K562 (cell line): ENCODE results near the gene FBXO46. TPM values are rescaled to one million over a fixed set of nuclear protein-coding genes. Genes with fewer than 3 reads are reported as not detected.

Experiments used
- BCL6 ChIP-seq: fragments of 250-450 bp; sonication (Bioruptor Pico); IDR thresholded peaks from 2 replicates; pipeline ENCODE4 v1.4.0; 2020
- ELF2 ChIP-seq: fragments of 250-450 bp; sonication (Bioruptor Pico); IDR thresholded peaks from 2 replicates; pipeline ENCODE4 v1.5.0; 2021; ENCODE audit warnings: mild to moderate bottlenecking
- ERF ChIP-seq: fragments of 450-650 bp; formaldehyde crosslinking; IDR thresholded peaks from 2 replicates; pipeline ENCODE4 v1.4.0; 2020; ENCODE audit warnings: mild to moderate bottlenecking, mixed read lengths
- ETS1 ChIP-seq: conservative IDR thresholded peaks from 2 replicates; pipeline ENCODE4 v1.6.1; 2011; ENCODE audit warnings: low read depth, mild to moderate bottlenecking, low read length; ENCODE audit not compliant: control insufficient read depth
- ETV1 ChIP-seq: fragments of 450-650 bp; conservative IDR thresholded peaks from 2 replicates; pipeline ENCODE4 v1.6.1; 2016; ENCODE audit warnings: missing genetic modification characterization, control low read depth, low read depth, missing compliant biosample characterization
- FOXK2 ChIP-seq, 2 experiments: fragments of 450-650 bp; IDR thresholded peaks in 1 of 2; conservative IDR thresholded peaks in 1 of 2; 2 replicates each; pipeline ENCODE4 v1.6.1; 2016; ENCODE audit warnings: low read depth in 2 of 2, mild to moderate bottlenecking in 1 of 2
- GTF2E2 ChIP-seq: fragments of 200-800 bp; sonication (Bioruptor generic); IDR thresholded peaks from 2 replicates; pipeline ENCODE4 v1.6.1; 2016; ENCODE audit warnings: missing genetic modification characterization, missing compliant biosample characterization
- MAFK ChIP-seq: IDR thresholded peaks from 2 replicates; pipeline ENCODE4 v1.6.1; 2011; ENCODE audit warnings: low read length, improper control_type of control experiment
- NELFE ChIP-seq: IDR thresholded peaks from 2 replicates; pipeline ENCODE4 v1.6.1; 2011; ENCODE audit warnings: mild to moderate bottlenecking; ENCODE audit not compliant: insufficient read depth, insufficient read length
- PHF20 ChIP-seq: fragments of 450-650 bp; IDR thresholded peaks from 2 replicates; pipeline ENCODE4 v1.6.1; 2018; ENCODE audit not compliant: partially characterized antibody
- SAP30 ChIP-seq: fragments of 200-600 bp; sonication (generic); IDR thresholded peaks from 2 replicates; pipeline ENCODE4 v1.6.1; 2012; ENCODE audit warnings: borderline replicate concordance, low read depth, mild to moderate bottlenecking, moderate library complexity, low read length, control low read depth, inconsistent platforms; ENCODE audit not compliant: insufficient read depth, poor library complexity, severe bottlenecking
- SP1 ChIP-seq: sonication (generic); formaldehyde crosslinking; IDR thresholded peaks from 2 replicates; pipeline ENCODE4 v1.8.1; 2022; ENCODE audit warnings: mild to moderate bottlenecking, missing genetic modification reagents
- SPI1 ChIP-seq: IDR thresholded peaks from 2 replicates; pipeline ENCODE4 v1.6.1; 2011; ENCODE audit warnings: low read depth, low read length, control low read depth, borderline replicate concordance
- TAF9B ChIP-seq: fragments of 450-650 bp; IDR thresholded peaks from 2 replicates; pipeline ENCODE4 v1.6.1; 2018; ENCODE audit warnings: mild to moderate bottlenecking; ENCODE audit not compliant: partially characterized antibody
- U2AF1 ChIP-seq: fragments of 200-400 bp; formaldehyde crosslinking; optimal IDR thresholded peaks from 2 replicates; pipeline ENCODE3; 2017; ENCODE audit warnings: mild to moderate bottlenecking, low read depth, low read length, moderate library complexity
- USF2 ChIP-seq: sonication (generic); formaldehyde crosslinking; IDR thresholded peaks from 2 replicates; pipeline ENCODE4 v1.5.0; 2020; ENCODE audit warnings: missing genetic modification reagents
- ZBED1 ChIP-seq: IDR thresholded peaks from 2 replicates; pipeline ENCODE4 v1.6.1; 2014
- ZBTB11 ChIP-seq, 3 experiments: fragments of 200-800 bp in 1 of 3; fragments of 250-450 bp in 1 of 3; fragments of 450-650 bp in 1 of 3; sonication (Bioruptor Pico) in 1 of 3; sonication (Bioruptor generic) in 1 of 3; formaldehyde crosslinking in 1 of 3; IDR thresholded peaks; 2 replicates each; pipeline versions ENCODE4 v1.6.1 to v1.8.0; 2016 to 2022; ENCODE audit warnings: mild to moderate bottlenecking in 2 of 3, missing genetic modification characterization in 2 of 3, missing compliant biosample characterization in 1 of 3, moderate library complexity in 1 of 3
- ZNF121 ChIP-seq: sonication (generic); formaldehyde crosslinking; conservative IDR thresholded peaks from 2 replicates; pipeline ENCODE4 v1.8.0; 2022; ENCODE audit warnings: missing genetic modification reagents
- ZNF146 ChIP-seq: IDR thresholded peaks from one replicate; pipeline ENCODE4 v1.6.1; 2018; ENCODE audit warnings: missing compliant biosample characterization; ENCODE audit not compliant: unreplicated experiment
- ZNF431 ChIP-seq: sonication (generic); formaldehyde crosslinking; IDR thresholded peaks from 2 replicates; pipeline ENCODE4 v1.8.0; 2022; ENCODE audit warnings: mild to moderate bottlenecking, missing genetic modification reagents
- ZNF551 ChIP-seq: fragments of 250-450 bp; sonication (Bioruptor Pico); IDR thresholded peaks from 2 replicates; pipeline ENCODE4 v1.5.0; 2021; ENCODE audit warnings: mild to moderate bottlenecking, moderate library complexity
- ZNF717 ChIP-seq: fragments of 250-450 bp; sonication (Bioruptor Pico); IDR thresholded peaks from 2 replicates; pipeline ENCODE4 v1.5.0; 2021
- polyA plus RNA-seq, 8 experiments: library from polyadenylated mRNA; depleted of rRNA in 4 of 8; stranded (reverse) in 5 of 8; unstranded in 3 of 8; fragments of >200 nt; fragmentation: Nextera tagmentation in 2 of 8; fragmentation: Illumina TruSeq in 1 of 8; extraction: Ambion mirVana in 2 of 8; extraction: Trizol in 1 of 8; gene quantifications; 2 replicates each; pipeline versions ENCODE4 v1.2.1 to v1.2.3, GENCODE V29; 2011 to 2014; ENCODE audit warnings: inconsistent platforms in 1 of 8, missing spikeins in 1 of 8
- total RNA-seq, 7 experiments: library from RNA; depleted of rRNA in 6 of 7; stranded (reverse); fragments of >200 nt in 6 of 7; fragmentation: Illumina TruSeq in 2 of 7; extraction: Trizol in 2 of 7; gene quantifications; 2 replicates each; pipeline versions ENCODE4 v1.2.1 to v1.2.3, GENCODE V29; 2011 to 2021; ENCODE audit warnings: low replicate concordance in 1 of 7

The FBXO46 gene
- total and polyA plus RNA-seq, 9 of the 15 experiments (the other 6 are each of a cell fraction or from before 2014, with no cell fraction given): 1.5 to 36.1 (median 7.3) TPM

GRCh38 chr19:45739498-45740439, 9.1 kb upstream of the FBXO46 start (continued):
- TF ChIP-seq ZBTB11 (CRISPR knock-in tag; IDR thresholded peaks at IDR 0.05) (peak in 1 of 3 experiments; percentile 64; a peak in 2 of 6 replicates), TAF9B (no peak), ZNF431 (CRISPR knock-in tag) (no peak), ZNF551 (CRISPR knock-in tag) (no peak), ZBED1 (no peak), GTF2E2 (tag) (peak; percentile 73; the same call in 1 of the 2 replicates), SPI1 (no peak), SP1 (CRISPR knock-in tag) (no peak; the same call in 1 of the 2 replicates), PHF20 (no peak), ZNF146 (CRISPR knock-in tag) (no peak), FOXK2 (conservative IDR thresholded peaks at IDR 0.05 in 1 of 2, IDR thresholded peaks at IDR 0.05 in 1 of 2; ENCODE audit: low read depth in 2 of 2) (peak in 1 of 2 experiments; percentile 55; a peak in 1 of 4 replicates), ZNF717 (no peak), ELF2 (CRISPR knock-in tag) (no peak), MAFK (no peak), ERF (CRISPR knock-in tag) (no peak), ZNF121 (CRISPR knock-in tag) (no peak), ETV1 (tag) (no peak; the same call in 1 of the 2 replicates), U2AF1 (no peak), BCL6 (CRISPR knock-in tag) (no peak), NELFE (no peak), SAP30 (no peak), USF2 (CRISPR knock-in tag) (no peak), ETS1 (no peak)
